Esophagus (tissue), 2 donors: ENCODE results near the gene PCDHB1. TPM values are rescaled to one million over a fixed set of nuclear protein-coding genes. Genes with fewer than 3 reads are reported as not detected.
A peak's percentile ranks its signal among the peaks of the same experiment; 100 is the strongest.
"Not testable (repeated sequence)": the region's sequence is repeated elsewhere in the genome, so short reads cannot be mapped to it uniquely, and the experiment has no call there.

Experiments
- H3K27ac ChIP-seq, 2 donors: one replicate each; pipeline ENCODE4 v1.5.1; 2013; ENCODE audit warnings: low read depth in 2 of 2, mild to moderate bottlenecking in 2 of 2, inconsistent platforms in 1 of 2, low read length in 1 of 2, moderate library complexity in 1 of 2
- H3K27me3 ChIP-seq, 2 donors: one replicate each; pipeline ENCODE4 v1.6.1; 2013; ENCODE audit warnings: low read length in 2 of 2, control low read depth in 1 of 2, mild to moderate bottlenecking in 1 of 2; ENCODE audit not compliant: insufficient read depth in 2 of 2, control insufficient read depth in 1 of 2
- H3K36me3 ChIP-seq, 2 donors: one replicate each; pipeline ENCODE4 v1.6.1; 2013; ENCODE audit warnings: low read length in 1 of 2; ENCODE audit not compliant: control insufficient read depth in 2 of 2, insufficient read depth in 2 of 2
- H3K4me1 ChIP-seq, 2 donors: one replicate each; pipeline ENCODE4 v1.6.1; 2013; ENCODE audit warnings: low read length in 1 of 2; ENCODE audit not compliant: control insufficient read depth in 2 of 2, insufficient read depth in 2 of 2
- H3K4me3 ChIP-seq, 2 donors: one replicate each; pipeline ENCODE4 v1.5.1; 2013; ENCODE audit warnings: low read length in 2 of 2, mild to moderate bottlenecking in 2 of 2, low read depth in 1 of 2, moderate library complexity in 1 of 2
- H3K9me3 ChIP-seq, 2 donors: one replicate each; pipeline ENCODE4 v1.6.1; 2013; ENCODE audit warnings: mild to moderate bottlenecking in 2 of 2, low read depth in 1 of 2, low read length in 1 of 2, moderate library complexity in 1 of 2; ENCODE audit not compliant: control insufficient read depth in 2 of 2, insufficient read depth in 1 of 2
- WGBS, 2 donors: extraction: QIAGEN DNeasy Blood & Tissue Kit; methylation state at CpG; one replicate each; pipeline ENCODE4 v1.1.7; 2013; 5-methylcytosine and 5-hydroxymethylcytosine counted together
- polyA plus RNA-seq, 2 donors: library from polyadenylated mRNA; stranded (reverse); fragments of 200-250 nt; gene quantifications; one replicate each; pipeline ENCODE4 v1.2.3, GENCODE V29; 2013
- donor health status: healthy with polysubstance abuse.
- donor health status: Bipolar disorder and iron deficiency.

PCDHB1 gene
- polyA plus RNA-seq, 2 donors = not detected

GRCh38 chr5:141077826-141078225, 26.7 kb downstream of the PCDHB1 start:
- Histone ChIP-seq H3K36me3 (no peaks in the 10 kb centered on the region), H3K27ac (no peak overlapping the region), H3K4me3 (no peak overlapping the region), H3K4me1 (no peaks in the 10 kb centered on the region), H3K27me3 (no peaks in the 10 kb centered on the region), H3K9me3 (peaks cover 0 to 8% of the 10 kb centered on the region in 2 donors)
- 53% methylated on average over 17 of the region's 17 CpGs for WGBS, 2 donors

GRCh38 chr5:141082228-141082627, 31.1 kb downstream of the PCDHB1 start:
- Histone ChIP-seq H3K36me3 (no peaks in the 10 kb centered on the region), H3K4me1 (no peaks in the 10 kb centered on the region), H3K27ac (no peak overlapping the region), H3K27me3 (no peaks in the 10 kb centered on the region), H3K4me3 (no peak overlapping the region), H3K9me3 (peaks cover 0 to 8% of the 10 kb centered on the region in 2 donors)

- H3K27ac ChIP-seq = no peak overlapping the region
- 16 to 17% methylated on average over 21 of the region's 21 CpGs for WGBS, 2 donors
- no peaks in the 10 kb centered on the region for H3K27me3 ChIP-seq
- peak overlapping the region; percentile 10 to 42 for H3K4me3 ChIP-seq
- peaks cover 0 to 3% of the 10 kb centered on the region in 2 donors for H3K9me3 ChIP-seq
- no peaks in the 10 kb centered on the region for H3K4me1 ChIP-seq
- H3K36me3 ChIP-seq = no peaks in the 10 kb centered on the region
These were observed 33.4 kb downstream of the PCDHB1 start for GRCh38 chr5:141084487-141084989.

- 15% methylated on average over 29 of the region's 29 CpGs for WGBS, 2 donors
- Histone ChIP-seq H3K27ac (no peak within 1 kb of the TSS), H3K9me3 (peaks cover 8 to 19% of the 10 kb centered on the region in 2 donors), H3K36me3 (no peaks in the 10 kb centered on the region), H3K4me3 (peak within 1 kb of the TSS; percentile 24 to 44), H3K27me3 (no peaks in the 10 kb centered on the region), H3K4me1 (no peaks in the 10 kb centered on the region)
These were observed 43.5 kb downstream of the PCDHB1 start, which contains the start of gene PCDHB2 for GRCh38 chr5:141094481-141095262. PCDHB2 (plus strand) TSS chr5:141094615; CDS start chr5:141094791, 176 bp downstream.

- Histone ChIP-seq H3K4me1 (no peaks in the 10 kb centered on the region), H3K27me3 (peaks cover 0 to 1% of the 10 kb centered on the region in 2 donors), H3K9me3 (peaks cover 9 to 18% of the 10 kb centered on the region in 2 donors), H3K4me3 (no peak overlapping the region), H3K36me3 (no peaks in the 10 kb centered on the region), H3K27ac (no peak overlapping the region)
- 40 to 45% methylated on average over 12 of the region's 12 CpGs for WGBS, 2 donors
These were observed 44.1 kb downstream of the PCDHB1 start for GRCh38 chr5:141095263-141095641.

- H3K27ac ChIP-seq, H3K4me1 ChIP-seq, H3K36me3 ChIP-seq, H3K27me3 ChIP-seq, H3K4me3 ChIP-seq: not testable (repeated sequence)
- peaks cover 14 to 24% of the 10 kb centered on the region in 2 donors for H3K9me3 ChIP-seq
- WGBS, 2 donors = 44 to 47% methylated on average over 23 to 30 of the region's 46 CpGs
These were observed 45.0 kb downstream of the PCDHB1 start for GRCh38 chr5:141096181-141096580.

- not testable (repeated sequence) for H3K27ac ChIP-seq, H3K4me1 ChIP-seq, H3K36me3 ChIP-seq, H3K27me3 ChIP-seq, H3K4me3 ChIP-seq
- 42 to 45% methylated on average over 12 to 35 of the region's 38 CpGs for WGBS, 2 donors
- peaks cover 14 to 26% of the 10 kb centered on the region in 2 donors for H3K9me3 ChIP-seq
These were observed 45.4 kb downstream of the PCDHB1 start for GRCh38 chr5:141096586-141096985.

- Histone ChIP-seq H3K27me3 (peaks cover 0 to 3% of the 10 kb centered on the region in 2 donors), H3K36me3 (no peaks in the 10 kb centered on the region), H3K9me3 (peaks cover 9 to 28% of the 10 kb centered on the region in 2 donors), H3K4me1 (no peaks in the 10 kb centered on the region), H3K27ac (no peak within 1 kb of the TSS), H3K4me3 (peak within 1 kb of the TSS; percentile 6 to 8)
- WGBS, 2 donors = 17 to 25% methylated on average over 19 of the region's 19 CpGs
These were observed 49.1 kb downstream of the PCDHB1 start, which contains the start of gene PCDHB3 for GRCh38 chr5:141100243-141100805. PCDHB3 (plus strand) TSS chr5:141100473; CDS start chr5:141100650, 177 bp downstream.

- Histone ChIP-seq H3K4me1 (no peaks in the 10 kb centered on the region), H3K27ac (no peak overlapping the region), H3K4me3 (no peak overlapping the region), H3K9me3 (peaks cover 9 to 23% of the 10 kb centered on the region in 2 donors), H3K27me3 (peaks cover 0 to 3% of the 10 kb centered on the region in 2 donors), H3K36me3 (no peaks in the 10 kb centered on the region)
- WGBS, 2 donors = 44 to 45% methylated on average over 20 of the region's 20 CpGs
These were observed 49.9 kb downstream of the PCDHB1 start for GRCh38 chr5:141101059-141101458.
